GM13977 (cell line): Measurements from ENCODE around the gene MSH4.
"Not testable (repeated sequence)": the region's sequence is repeated elsewhere in the genome, so short reads cannot be mapped to it uniquely, and the experiment has no call there.

Source experiments
- DNase-seq: peaks from one replicate; pipeline ENCODE4 v3.0.0; 2012; ENCODE audit warnings: low spot score
- in situ Hi-C: fragments of 300-500 bp; cut with MboI; formaldehyde crosslinking; loops from one replicate; pipeline ENCODE4 v1.12.0; 2022; ENCODE audit warnings: low sequenced_read_pairs, low pct_unique_long_range_greater_than_20kb, mixed read lengths, inconsistent platforms; ENCODE audit not compliant: unreplicated experiment
- TF ChIP-seq, protein P1 (sequence below): IDR thresholded peaks from 2 replicates; pipeline ENCODE4 v1.5.1; 2012; ENCODE audit warnings: mild to moderate bottlenecking, control low read depth; ENCODE audit not compliant: insufficient read depth; ENCODE audit errors: extremely low read depth, missing control alignments

Gene MSH4

GRCh38 chr1:75796376-75797272, at the start of gene MSH4:
Gene MSH4 (plus strand): TSS chr1:75796882. CDS start chr1:75796986, 104 bp downstream.
- DNase-seq, result no peak
- in situ Hi-C loops, result no loop called here
- TF ChIP-seq, protein P1, sequence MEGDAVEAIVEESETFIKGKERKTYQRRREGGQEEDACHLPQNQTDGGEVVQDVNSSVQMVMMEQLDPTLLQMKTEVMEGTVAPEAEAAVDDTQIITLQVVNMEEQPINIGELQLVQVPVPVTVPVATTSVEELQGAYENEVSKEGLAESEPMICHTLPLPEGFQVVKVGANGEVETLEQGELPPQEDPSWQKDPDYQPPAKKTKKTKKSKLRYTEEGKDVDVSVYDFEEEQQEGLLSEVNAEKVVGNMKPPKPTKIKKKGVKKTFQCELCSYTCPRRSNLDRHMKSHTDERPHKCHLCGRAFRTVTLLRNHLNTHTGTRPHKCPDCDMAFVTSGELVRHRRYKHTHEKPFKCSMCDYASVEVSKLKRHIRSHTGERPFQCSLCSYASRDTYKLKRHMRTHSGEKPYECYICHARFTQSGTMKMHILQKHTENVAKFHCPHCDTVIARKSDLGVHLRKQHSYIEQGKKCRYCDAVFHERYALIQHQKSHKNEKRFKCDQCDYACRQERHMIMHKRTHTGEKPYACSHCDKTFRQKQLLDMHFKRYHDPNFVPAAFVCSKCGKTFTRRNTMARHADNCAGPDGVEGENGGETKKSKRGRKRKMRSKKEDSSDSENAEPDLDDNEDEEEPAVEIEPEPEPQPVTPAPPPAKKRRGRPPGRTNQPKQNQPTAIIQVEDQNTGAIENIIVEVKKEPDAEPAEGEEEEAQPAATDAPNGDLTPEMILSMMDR, result no peak

DNA sequence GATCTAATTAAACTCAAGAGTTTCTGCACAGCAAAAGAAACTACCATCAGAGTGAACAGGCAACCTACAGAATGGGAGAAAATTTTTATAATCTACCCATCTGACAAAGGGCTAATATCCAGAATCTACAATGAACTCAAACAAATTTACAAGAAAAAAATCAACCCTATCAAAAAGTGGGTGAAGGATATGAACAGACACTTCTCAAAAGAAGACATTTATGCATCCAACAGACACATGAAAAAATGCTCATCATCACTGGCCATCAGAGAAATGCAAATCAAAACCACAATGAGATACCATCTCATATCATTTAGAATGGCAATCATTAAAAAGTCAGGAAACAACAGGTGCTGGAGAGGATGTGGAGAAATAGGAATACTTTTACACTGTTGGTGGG, 39.5 kb upstream of the MSH4 start:
- DNase-seq, in situ Hi-C loops: not testable (repeated sequence)

- DNase-seq, in situ Hi-C loops: not testable (repeated sequence)
Measured at GRCh38 chr1:75758543-75758942, 38.1 kb upstream of the MSH4 start.

GRCh38 chr1:75764057-75764655, 32.5 kb upstream of the MSH4 start:
- in situ Hi-C loops, result no loop called here
- DNase-seq, result no peak
- TF ChIP-seq, protein P1, result peak; percentile 15

GRCh38 chr1:75765697-75766355, 30.9 kb upstream of the MSH4 start:
- TF ChIP-seq, protein P1, result no peak
- no peak for DNase-seq
- in situ Hi-C loops, result no loop called here

DNA sequence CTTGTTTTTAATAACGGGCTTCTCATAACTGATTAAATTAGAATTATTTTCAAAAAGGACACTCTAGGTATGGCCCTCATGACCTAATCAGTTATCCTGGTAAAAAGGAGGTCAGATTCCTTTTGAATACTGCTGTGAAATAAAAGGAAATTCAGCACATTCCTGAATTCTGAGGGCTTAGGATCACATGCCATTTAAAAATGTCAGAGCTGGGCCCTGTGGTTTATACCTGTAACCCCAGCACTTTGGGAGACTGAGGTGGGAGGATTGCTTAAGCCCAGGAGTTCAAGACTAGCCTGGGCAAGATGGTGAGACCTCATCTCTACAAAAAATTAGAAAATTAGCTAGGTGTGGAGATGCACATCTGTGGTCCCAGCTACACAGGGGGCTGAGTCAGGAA, 28.7 kb upstream of the MSH4 start:
- in situ Hi-C loops, result no loop called here
- no peak for DNase-seq
- TF ChIP-seq, protein P1, result no peak

DNA sequence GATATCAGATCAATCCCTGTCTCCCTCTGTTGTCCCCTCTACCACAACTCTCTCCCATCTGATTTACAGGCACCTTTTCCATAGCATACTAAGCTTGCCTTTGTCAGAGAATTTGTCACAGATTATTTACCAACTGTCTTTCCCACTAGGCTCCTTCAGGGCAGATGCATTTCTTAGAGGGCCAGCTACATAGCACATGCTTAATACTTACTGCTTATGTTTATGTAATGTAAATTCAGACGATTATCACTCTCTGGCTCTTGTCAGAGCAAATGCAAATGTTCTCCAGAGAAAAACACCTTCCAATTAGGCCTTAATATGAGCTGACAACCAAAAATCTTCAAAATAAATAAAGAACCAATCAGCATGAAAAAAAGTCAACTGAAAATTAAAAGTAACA, 25.9 kb upstream of the MSH4 start:
- in situ Hi-C loops, result no loop called here
- TF ChIP-seq, protein P1, result no peak

More for the DNA sequence above, 25.9 kb upstream of the MSH4 start:
- no peak for DNase-seq
